RCC 7860 (cell line): ENCODE measurements around the gene THAP3.

Source experiments
- DNase-seq: peaks from one replicate; pipeline ENCODE4 v3.0.0-alpha.2; 2015; ENCODE audit warnings: low spot score
- FAIRE-seq: peaks from 2 replicates; lab custom pipeline; 2012; peaks lifted over from hg19 to GRCh38; lab: Jason Lieb, UNC

THAP3 gene

DNA sequence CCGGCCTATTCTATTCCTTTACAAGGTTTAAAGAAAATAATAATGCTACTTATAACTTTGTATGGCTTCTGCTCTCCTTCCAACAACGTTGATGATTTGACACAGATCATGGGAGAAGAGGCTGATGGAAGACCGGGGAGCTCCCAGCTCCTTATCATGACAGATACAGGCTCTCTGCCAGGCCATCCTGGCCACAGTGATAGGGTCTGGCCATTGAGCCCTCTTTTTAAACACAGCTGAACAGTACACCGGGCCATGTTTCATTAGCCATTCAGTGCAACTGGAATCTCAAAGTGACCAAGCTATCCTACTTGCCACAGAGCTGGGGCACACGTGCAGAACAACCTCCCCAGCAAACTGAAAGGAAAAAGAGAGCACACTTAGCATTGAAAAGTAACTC lies 42.0 kb downstream of the THAP3 start:
- DNase-seq, result no peak
- FAIRE-seq, result no peak

DNA sequence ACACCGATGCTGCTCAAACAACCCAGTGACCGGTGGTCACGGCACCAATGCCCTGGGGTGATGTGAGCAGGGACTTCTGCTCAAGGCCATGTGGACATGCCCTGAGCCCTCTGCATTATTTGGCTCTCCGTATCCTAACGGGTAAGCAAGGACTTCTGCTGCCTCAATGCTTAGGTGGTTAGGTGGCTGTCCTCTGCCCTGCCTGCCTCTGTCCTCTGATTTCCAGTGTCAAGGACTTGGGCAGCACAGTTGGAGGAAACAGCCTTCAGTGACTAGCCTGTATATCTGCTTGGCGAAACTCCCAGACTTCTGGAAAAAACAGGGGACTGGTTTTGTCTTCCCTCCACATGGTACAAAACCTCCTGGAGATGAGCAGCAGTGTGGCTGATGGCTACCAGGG lies 42.5 kb downstream of the THAP3 start:
- DNase-seq, result no peak
- no peak for FAIRE-seq

DNA sequence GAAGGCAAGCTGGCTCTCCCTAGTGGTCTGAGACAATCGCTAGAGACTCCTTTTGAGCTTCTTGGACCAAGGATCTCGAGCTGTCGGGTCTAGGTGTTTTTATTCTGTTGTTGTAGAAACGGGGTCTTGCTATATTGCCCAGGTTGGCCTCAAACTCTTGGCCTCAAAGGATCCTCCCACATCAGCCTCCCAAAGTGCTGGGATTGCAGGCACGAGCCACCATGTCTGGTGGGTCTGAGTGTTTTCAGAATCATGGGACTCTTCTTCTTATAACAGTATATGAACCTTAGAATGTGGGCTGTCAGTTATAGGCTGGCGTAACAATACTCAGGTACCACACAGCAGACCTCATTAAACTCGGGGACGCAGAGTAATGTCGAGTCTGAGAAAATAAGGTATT lies 43.8 kb downstream of the THAP3 start:
- DNase-seq, result no peak
- no peak for FAIRE-seq

DNA sequence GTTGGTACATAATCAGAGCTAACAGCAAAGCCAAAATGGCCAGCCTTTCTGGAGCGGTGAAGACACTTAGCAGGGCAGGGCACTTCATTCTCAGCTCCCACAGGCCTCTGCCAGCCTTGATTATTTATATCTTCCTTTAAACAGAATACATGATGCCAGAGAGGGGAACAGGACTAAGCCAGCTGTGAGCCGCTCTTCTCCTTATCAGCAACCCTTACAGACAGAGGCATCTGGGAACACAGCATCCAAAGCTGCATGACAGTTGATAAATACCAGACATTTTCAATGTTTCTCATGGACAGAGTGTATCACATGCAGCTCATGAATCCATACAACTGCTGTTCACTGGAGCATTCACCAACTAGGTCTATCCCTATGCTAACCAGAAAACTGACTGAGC lies 47.9 kb downstream of the THAP3 start:
- DNase-seq (no peak), FAIRE-seq (no peak)

DNA sequence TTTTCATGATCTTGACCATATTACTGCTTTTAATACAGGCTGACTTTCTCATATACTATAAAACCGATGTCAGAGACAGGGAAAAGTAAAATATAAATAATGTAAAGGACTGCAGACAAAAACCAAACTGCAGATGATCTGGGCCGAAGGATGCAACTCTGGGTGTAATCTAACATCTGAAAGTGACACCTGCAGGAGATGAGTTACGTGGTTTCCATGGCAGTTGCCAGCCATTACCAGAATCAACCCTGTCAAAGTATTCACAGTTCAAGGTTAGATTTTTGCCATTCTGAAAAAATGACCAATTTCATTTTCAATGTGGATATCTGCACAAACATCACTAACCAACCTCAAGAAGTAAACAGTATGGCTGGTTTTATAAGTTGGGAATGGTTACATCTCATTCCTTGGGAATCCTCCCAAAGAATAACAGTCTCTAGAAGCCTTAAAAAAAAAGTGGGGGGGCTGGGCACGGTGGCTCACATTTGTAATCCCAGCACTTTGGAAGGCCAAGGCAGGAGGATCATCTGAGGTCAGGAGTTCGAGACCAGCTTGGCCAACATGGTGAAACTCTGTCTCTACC lies 49.2 kb downstream of the THAP3 start:
- FAIRE-seq, result no peak
- DNase-seq, result no peak

DNA sequence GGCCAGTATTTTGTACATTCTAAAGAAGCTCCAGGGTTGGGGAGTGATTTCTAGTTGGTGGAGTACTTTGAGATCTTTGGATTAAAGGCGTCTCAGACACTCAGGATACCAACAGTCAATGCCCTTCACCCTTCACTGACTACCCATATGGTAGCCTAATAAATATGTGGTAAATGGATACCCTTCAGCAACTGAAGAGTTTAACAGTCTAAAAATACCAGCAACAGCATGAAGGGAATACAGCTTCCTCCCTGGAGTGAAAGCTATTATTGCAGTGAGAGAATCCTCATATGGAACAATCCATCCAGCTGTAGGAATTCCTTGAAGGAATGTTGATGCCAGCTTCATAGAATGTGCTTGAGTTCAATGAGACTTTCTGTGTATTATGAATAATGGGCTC lies 50.1 kb downstream of the THAP3 start:
- FAIRE-seq (no peak), DNase-seq (no peak)

DNA sequence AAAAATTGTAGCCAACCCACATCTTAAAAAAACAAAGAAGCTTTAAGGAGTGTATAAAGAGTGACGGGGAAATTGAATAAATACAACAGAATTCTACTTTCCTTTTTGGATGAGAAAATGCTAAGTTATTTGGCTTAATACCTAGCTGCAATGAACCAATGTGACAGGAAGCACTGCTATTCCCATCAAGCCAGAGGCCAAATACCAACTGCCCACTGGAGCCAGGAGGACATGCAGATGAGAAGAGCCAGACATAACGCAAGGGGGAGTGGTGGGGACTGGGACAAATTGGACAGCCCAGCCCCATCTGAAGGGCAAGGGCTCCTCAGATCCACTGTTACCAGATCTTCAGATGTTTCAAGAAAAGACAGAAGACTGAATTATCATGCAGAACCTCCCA lies 51.3 kb downstream of the THAP3 start:
- DNase-seq (no peak), FAIRE-seq (no peak)
